Body of pancreas (tissue), 4 donors: ENCODE results near the gene RITA1.

Experiments used
- POLR2A ChIP-seq, 3 donors: fragments of 450-650 bp; IDR thresholded peaks; one replicate each; pipeline ENCODE4 v1.6.1; 2016; ENCODE audit warnings: antibody characterized with exemption in 3 of 3, mild to moderate bottlenecking in 2 of 3
- TF ChIP-seq, protein P1 (sequence below), 7 experiments: fragments of 450-650 bp in 4 of 7; fragments of 200-600 bp in 3 of 7; sonication (generic) in 3 of 7; IDR thresholded peaks; one replicate each; pipeline ENCODE4 v1.5.1; 2016 to 2019; ENCODE audit warnings: antibody characterized with exemption in 7 of 7

DNA sequence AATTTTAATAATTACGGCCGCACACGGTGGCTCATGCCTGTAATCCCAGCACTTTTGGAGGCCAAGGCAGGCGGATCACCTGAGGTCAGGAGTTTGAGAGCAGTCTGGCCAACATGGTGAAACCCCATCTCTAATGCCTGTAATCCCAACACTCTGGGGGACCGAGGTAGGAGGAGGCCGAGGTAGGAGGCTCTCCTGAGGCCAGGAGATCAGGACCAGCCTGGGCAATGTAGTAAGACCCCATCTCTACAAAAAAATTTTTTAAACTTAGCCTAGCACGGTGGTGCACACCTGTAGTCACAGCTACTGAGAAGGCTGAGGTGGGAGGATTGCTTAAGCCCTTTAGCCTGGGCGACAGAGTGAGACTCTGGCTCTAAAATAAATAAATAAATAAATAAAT is 41.6 kb upstream of the RITA1 start:
- TF ChIP-seq, protein P1, sequence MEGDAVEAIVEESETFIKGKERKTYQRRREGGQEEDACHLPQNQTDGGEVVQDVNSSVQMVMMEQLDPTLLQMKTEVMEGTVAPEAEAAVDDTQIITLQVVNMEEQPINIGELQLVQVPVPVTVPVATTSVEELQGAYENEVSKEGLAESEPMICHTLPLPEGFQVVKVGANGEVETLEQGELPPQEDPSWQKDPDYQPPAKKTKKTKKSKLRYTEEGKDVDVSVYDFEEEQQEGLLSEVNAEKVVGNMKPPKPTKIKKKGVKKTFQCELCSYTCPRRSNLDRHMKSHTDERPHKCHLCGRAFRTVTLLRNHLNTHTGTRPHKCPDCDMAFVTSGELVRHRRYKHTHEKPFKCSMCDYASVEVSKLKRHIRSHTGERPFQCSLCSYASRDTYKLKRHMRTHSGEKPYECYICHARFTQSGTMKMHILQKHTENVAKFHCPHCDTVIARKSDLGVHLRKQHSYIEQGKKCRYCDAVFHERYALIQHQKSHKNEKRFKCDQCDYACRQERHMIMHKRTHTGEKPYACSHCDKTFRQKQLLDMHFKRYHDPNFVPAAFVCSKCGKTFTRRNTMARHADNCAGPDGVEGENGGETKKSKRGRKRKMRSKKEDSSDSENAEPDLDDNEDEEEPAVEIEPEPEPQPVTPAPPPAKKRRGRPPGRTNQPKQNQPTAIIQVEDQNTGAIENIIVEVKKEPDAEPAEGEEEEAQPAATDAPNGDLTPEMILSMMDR (IDR thresholded peaks at IDR 0.05), result no peak
- TF ChIP-seq POLR2A (IDR thresholded peaks at IDR 0.05), result no peak
